AG04449 (cell line): ENCODE data around the gene TRPV4.
A peak's percentile ranks its signal among the peaks of the same experiment; 100 is the strongest.

Source experiments
- CTCF ChIA-PET: fragments of 350-600 bp; formaldehyde crosslinking; extraction: SDS; loops from one replicate; lab custom pipeline; 2021; ENCODE audit warnings: antibody characterized with exemption; lab: Yijun Ruan, JAX
- POLR2A ChIA-PET: fragments of 400-600, 350-600 bp; formaldehyde crosslinking; extraction: SDS; loops from one replicate; lab custom pipeline; 2020; ENCODE audit warnings: antibody characterized with exemption, inconsistent platforms; lab: Yijun Ruan, JAX
- DNase-seq: peaks from one replicate; pipeline ENCODE4 v3.0.0-alpha.2; 2010; ENCODE audit warnings: low read depth, low spot score
- H3K4me3 ChIP-seq: 2 replicates; pipeline ENCODE4 v1.5.1; 2011; ENCODE audit warnings: low read depth, mild to moderate bottlenecking, control low read depth, low read length
- CTCF ChIP-seq: IDR thresholded peaks from one replicate; pipeline ENCODE4 v1.5.1; 2011; ENCODE audit warnings: mild to moderate bottlenecking, moderate library complexity, low read length, control low read depth, inconsistent platforms; ENCODE audit not compliant: insufficient read depth; ENCODE audit errors: missing control alignments

TRPV4 gene

DNA sequence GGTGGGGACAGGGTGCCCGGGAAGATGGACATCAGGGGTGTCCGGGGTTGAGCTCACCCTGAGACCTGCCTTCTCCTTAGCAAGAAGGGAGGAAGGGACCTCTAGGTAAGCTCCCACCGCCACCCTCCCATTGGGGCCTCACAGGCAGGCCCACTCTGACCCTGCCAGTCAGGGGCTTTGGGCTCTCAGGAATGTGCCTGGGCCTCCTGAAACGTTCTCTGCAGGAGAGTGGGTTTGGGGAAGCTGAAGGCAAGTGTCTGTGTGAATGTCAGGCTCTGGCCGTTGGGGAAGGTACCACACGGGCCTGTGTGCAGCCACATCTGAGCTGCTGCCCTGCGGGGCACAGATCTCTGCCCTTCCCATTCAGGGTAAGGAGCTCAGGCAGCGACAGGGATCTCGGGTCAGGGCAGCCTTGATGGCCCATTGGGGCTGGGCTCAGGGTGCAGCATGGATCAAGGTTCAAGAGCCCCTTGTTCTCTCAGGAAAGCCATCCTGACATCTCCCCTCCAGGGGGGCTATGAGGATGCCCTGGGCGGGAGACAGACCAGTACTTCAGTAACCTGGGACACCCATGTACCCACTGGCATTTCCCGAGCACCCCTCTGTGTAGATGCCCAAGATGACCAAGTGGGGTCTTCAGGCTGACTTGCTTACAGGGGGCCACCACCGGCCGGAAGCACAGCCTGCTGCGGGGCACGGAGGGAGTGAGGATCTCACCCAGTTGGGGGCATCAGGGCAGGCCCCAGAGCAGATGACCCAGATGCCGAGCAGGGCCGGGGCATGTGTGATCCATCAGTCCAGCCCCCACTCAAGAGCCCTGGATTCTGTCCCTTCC, 89.9 kb downstream of the TRPV4 start:
- ChIA-PET POLR2A (no interaction called here), CTCF (no interaction called here)
- H3K4me3 ChIP-seq: no peak overlapping the region
- DNase-seq: no peak
- no peak for TF ChIP-seq CTCF

DNA sequence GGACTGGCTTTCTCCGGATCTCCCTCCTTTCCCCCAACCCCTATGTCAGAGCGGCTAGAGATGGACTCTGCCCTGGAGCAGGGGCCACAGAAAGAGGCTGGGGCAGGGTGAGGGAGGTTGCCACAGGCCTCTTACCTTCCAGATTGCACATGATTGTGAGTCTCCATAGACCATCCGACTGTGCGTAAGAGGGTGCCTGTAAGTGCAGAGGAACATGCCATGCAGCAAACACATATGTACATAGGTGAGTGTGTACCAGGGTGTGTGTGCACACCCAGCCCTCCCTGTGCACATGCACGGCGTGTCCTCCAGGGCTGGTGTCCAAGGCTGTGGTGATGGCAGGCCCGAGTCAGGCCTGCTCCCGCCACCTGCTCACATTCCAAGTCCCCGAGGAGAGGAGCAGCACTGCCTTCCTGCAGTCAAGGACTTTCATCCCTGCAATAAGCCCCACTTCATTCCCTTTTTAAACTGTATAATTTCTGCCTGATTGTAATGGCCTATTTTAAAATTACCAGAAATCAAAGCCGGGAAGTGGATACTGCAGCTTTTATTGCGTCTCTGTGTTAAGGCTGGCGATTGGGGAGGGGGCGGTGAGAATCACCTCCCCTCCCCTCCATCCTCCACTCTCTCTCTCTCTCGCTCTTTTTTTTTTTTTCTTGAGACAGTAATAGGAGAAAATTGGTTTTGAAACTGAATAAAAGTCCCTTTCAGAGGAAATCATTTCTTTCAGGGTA, 91.1 kb downstream of the TRPV4 start:
- no peak overlapping the region for H3K4me3 ChIP-seq
- POLR2A ChIA-PET: no interaction called here
- no peak for DNase-seq
- CTCF ChIA-PET: no interaction called here
- TF ChIP-seq CTCF: no peak

GRCh38 chr12:109741286-109741969, 91.8 kb downstream of the TRPV4 start:
- H3K4me3 ChIP-seq: no peak overlapping the region
- ChIA-PET CTCF (no interaction called here), POLR2A (no interaction called here)
- no peak for DNase-seq
- TF ChIP-seq CTCF: no peak

DNA sequence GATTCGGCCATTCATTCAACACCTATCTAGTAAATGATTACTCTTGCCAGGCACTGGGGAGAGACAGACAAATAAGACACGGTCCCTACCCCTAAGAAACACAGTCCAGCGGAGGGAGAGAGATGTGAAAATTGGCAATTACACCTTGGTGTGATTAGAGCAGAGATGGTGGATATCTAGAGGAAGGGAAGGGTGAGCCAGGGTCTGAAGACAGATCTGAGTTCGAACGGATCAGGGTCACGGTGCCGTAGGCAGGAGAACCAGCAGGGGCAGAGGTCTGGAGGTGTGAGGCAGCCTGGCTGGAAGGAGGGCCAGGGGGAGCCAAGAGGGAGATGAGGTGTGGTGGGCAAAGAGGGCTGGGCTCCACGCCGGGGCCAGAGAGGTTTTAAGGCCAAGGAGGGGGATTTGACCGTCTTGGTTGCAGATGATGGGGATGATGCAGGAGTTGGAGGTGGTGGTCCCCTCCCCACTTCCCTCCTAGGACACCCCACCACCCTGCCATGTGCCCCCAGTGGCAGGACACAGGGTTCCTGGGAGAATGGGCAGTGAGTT, 92.4 kb downstream of the TRPV4 start:
- H3K4me3 ChIP-seq: no peak overlapping the region
- ChIA-PET POLR2A (no interaction called here), CTCF (interaction anchor here (1.2 kb wide), 1 partner anchor 143 kb away, joined by 4 read pairs; no protein-coding TSS in a partner anchor)
- TF ChIP-seq CTCF: no peak
- no peak for DNase-seq

GRCh38 chr12:109739747-109740693, 93.2 kb downstream of the TRPV4 start:
- peak; percentile 19 for TF ChIP-seq CTCF
- no peak overlapping the region for H3K4me3 ChIP-seq
- POLR2A ChIA-PET: no interaction called here
- CTCF ChIA-PET: interaction anchor here (1.2 kb wide), 1 partner anchor 142 kb away, joined by 4 read pairs; no protein-coding TSS in a partner anchor
- DNase-seq: no peak
